HG03460 (cell line): Measurements from ENCODE around the gene FGF14.

ENCODE experiments used
- ATAC-seq: cut with Tn5 transposase; IDR thresholded peaks from one replicate; pipeline ENCODE4 v1.9.1; 2021; ENCODE audit not compliant: unreplicated experiment

Gene FGF14

DNA sequence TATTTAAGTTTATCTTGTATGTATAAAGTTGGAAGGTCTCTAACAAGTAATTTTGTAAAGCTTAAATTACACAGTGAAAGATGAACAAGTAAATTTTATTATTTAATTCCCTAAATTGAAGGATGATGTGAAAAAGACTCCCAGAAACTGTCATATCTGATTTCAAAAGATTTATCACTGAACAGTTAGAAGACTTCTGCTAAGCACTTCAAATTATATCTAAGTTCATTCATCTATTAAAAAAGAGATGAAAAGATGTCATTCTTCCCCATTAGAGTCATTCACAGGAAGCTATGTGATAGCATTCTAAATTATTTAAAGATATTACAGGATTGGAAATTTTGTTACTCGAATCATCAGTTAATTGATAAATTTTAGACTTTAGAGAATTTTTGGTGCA lies 590.0 kb downstream of the FGF14 start:
- ATAC-seq = no peak

GRCh38 chr13:101811284-101811839 lies 590.5 kb downstream of the FGF14 start:
- ATAC-seq = no peak

DNA sequence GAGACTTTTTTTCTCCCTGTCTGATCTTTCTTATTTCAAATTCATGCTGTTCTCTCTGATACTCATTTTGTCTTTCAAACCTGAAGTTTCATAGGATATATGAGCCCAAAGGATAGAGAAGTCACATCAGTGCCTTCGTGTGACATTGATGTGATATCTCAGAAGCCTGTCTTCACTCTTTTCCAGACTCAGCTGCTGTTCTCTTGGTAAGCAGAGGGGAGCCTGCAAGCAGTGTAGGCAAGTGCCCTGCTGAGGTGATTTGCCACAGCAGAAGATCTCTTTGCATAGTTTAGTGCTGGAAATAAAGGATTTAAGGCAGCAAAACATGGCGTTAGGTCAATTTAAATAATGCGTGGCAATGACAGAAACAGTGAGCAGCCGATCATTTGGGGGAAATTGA lies 602.7 kb downstream of the FGF14 start:
- no peak for ATAC-seq

DNA sequence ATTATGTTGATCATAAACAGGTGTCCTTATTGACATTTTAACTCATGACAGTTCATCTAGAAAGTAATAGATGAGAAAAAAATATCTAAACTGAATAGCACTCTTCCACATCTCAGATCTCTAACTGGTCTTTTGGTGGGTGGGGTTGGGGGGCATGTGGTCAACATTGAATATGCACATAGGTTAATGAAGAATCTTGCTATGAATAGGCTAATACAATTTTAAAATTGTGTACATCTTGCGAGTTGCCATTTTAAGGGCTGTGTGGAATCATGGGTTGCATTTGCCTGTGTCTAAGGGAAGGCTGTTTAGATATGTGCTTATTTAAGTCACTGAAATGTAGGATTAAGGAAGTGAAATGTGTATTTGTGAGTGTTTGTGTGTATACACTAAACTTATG lies 603.4 kb downstream of the FGF14 start:
- ATAC-seq = no peak

- ATAC-seq = no peak
These were observed 606.4 kb downstream of the FGF14 start for GRCh38 chr13:101795460-101795859.

DNA sequence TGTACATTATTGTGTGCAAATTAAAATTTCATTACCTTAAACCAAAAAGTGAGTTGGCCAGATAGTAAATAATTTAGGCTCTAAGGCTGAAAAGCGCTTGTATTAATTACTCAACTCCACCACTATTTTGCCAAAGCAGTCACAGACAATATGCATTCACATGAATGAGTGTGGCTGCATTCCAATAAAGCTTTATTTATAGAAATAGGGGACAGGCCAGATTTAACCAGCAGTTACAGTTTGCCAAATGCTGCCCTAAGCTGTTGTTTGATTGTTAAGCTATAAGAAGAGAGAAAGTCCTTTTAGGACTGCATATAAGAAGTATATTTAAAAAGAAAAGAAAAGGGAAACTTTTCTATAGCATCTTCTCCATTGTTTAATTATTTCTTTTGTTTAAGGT lies 606.8 kb downstream of the FGF14 start:
- ATAC-seq = no peak

- no peak for ATAC-seq
These were observed 609.7 kb downstream of the FGF14 start for GRCh38 chr13:101792189-101792588.

DNA sequence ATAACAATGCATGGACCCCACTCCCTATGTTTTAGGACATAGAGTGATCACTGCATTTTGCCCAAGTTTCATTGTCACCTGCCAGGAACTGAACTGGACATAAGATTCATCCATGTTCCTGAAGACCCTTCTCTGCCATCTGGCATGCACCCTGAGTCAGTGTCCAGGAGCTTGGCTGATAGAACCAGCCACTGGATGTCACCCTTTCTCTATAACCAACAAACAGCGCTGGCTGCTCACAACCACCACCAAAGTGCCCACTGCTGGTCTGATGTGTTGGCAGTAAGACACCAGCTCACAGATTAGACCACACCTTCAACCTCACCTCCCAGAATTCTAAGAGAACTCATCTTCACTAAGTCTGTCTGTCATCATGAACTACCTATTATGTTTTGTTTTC lies 616.0 kb downstream of the FGF14 start:
- ATAC-seq = no peak

DNA sequence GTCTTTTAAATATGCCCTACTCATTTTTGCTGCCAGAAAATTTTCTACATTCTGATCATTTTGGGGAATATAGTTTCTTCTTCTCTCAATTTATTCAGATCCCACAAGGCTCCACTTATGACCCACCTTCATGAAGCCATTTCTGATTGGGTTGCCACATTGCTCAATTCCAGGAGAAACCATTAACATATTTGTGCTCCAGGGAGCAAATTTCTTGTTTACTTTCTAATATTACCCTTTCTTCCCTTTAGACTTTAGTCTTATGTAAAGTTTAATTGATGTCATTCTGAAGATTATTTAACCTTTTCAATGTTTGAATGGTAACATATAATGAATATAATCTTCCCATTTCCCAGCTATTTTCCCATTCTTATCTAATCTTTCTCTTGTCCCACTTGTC lies 617.5 kb downstream of the FGF14 start:
- no peak for ATAC-seq

DNA sequence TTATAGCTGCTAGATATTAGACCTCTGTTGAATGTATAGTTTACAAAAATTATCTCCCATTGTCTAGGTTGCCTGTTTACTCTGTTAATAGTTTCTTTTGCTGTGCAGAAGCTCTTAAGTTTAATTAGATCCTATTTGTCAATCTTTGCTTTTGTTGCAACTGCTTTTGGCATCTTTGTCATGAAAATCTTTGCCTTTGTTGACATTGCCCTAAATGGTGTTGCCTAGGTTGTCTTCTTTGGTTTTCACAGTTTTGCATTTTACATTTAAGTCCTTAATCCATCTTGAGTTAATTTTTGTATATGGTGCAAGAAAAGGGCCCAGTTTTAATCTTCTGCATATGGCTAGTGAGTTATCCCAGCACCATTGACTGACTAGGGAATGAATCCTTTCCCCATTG lies 618.3 kb downstream of the FGF14 start:
- no peak for ATAC-seq

- ATAC-seq = no peak
These were observed 621.6 kb downstream of the FGF14 start for GRCh38 chr13:101780211-101780610.

- no peak for ATAC-seq
These were observed 622.7 kb downstream of the FGF14 start for GRCh38 chr13:101779147-101779546.

DNA sequence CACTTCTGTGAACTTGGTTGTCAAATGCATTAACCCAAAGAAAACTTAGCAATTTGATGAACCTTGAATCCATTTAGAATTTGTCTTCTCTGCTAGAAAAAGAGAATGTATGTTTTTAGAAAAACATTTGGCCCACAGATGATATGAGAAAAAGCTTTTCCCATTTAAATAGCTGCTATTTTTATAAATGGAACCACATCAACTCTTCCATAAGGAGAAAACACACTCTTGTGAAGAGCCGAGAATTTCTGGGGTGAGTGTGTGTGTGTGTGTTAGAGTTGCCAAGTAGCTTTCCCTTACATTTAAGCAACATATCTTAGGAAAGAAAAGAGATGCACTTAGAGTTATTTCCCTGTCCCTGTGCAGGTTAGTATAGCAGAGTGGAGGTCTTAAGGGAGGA lies 626.6 kb downstream of the FGF14 start:
- ATAC-seq = no peak

DNA sequence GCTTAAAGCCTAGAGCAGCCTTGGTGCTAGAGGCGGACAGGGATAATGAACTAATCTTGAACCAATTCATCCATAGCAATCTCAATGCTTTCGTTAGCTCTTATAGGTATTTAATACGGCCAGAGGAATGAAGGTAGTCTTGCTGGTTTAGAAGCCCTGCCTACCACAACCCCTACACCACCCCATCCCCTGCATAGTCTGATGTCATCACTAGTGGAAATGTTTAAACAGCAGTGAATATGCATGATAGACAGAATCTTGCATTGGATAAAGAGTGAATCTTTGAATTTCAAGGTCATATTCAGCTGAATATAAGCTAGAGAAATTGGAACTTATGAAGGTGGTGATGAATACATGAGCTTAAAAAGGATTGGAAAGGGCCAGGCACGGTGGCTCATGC lies 627.5 kb downstream of the FGF14 start:
- no peak for ATAC-seq

DNA sequence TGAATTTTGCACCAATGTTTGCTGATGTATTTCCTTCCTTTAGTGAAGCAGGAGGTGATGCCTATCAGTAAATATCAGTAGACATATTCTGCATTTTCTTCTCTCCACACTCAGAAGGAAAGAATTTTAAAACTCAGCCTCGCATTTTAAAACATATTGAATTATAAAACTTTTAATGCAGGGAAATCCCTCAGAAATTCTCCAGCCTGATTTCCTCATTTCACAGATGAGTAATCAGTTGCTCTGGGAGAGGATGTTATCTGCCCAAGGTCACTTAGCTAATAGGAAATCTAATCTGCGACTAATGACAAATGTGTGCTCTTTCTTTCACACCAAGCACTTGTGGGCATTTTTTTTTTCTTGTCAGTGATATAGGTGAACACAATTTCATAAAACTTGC lies 628.8 kb downstream of the FGF14 start:
- ATAC-seq = no peak

DNA sequence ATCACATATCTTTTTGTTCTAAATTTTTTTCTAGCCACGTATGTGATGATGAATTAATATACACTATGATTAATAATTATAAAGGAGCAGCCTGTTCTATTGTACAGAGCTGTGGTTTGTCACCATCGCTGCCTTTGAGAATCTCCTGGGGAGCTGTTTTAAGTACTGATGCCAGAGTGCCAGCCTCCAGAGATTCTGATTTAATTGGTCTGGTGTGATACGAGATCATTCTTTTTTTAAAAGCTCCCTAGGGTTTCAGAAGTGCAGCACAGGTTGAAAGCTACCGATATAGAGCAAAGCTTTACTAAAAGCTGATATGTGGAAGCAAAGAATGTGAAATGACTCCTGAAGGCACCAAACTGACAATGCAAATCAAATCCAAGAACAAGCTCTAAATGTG lies 634.7 kb downstream of the FGF14 start:
- ATAC-seq = no peak

- ATAC-seq = no peak
These were observed 638.7 kb downstream of the FGF14 start for GRCh38 chr13:101763191-101763590.

GRCh38 chr13:101757446-101758039 lies 644.3 kb downstream of the FGF14 start:
- ATAC-seq = peak; percentile 90

DNA sequence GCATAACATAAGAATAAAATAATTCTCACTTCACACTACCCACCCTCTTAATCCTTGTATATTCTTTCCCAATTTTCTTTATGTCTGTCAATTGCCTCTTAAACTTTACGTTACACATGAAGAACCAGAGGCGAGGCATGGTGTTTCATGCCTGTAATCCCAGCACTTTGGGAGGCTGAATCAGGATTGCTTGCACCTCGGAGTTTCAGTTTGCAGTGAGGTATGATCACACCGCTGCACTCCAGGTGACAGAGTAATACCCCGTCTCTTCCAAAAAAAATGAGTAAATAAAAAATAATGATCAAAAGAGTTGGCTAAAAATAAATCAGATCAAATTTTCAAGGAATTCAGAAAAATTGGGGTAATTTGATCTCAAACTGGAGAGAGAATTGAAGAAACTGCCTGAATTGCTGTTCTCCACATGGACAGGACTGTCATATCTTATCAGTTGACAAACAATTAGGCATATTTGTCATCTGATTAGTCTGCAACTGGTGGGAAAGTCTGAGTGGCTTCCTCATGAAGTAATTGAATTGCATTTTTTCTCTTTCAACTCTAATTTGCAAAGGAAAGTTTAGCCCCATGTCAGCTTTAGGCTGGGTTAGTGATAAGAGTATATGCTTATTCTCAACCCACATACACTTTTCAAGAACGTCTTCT lies 646.5 kb downstream of the FGF14 start:
- ATAC-seq = no peak

- ATAC-seq = no peak
These were observed 649.4 kb downstream of the FGF14 start for GRCh38 chr13:101752432-101752831.

- ATAC-seq = no peak
These were observed 650.4 kb downstream of the FGF14 start for GRCh38 chr13:101751488-101751887.

DNA sequence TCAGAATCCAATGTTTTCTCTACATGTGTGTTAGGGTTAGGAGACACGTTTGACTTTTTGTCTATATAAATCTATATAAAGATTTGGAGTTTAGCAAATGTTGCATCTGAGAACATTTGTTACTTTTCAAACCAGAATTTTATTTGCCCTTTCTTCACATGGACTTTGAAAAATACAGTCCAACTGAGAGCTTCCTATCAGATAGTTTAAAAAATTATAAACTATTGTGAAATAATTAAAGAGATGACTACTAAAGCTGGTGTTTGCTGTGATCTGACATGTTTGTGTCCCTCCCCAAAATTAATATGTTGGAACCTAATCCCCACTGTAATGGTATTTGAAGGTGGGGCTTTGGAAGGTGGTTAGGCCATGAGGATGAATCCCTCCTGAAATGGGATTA lies 652.3 kb downstream of the FGF14 start:
- no peak for ATAC-seq

GRCh38 chr13:101747039-101747438 lies 654.8 kb downstream of the FGF14 start:
- no peak for ATAC-seq
